ENCODE results near the gene ATP6V0A1.
A peak's percentile ranks its signal among the peaks of the same experiment; 100 is the strongest.

Gene ATP6V0A1

DNA sequence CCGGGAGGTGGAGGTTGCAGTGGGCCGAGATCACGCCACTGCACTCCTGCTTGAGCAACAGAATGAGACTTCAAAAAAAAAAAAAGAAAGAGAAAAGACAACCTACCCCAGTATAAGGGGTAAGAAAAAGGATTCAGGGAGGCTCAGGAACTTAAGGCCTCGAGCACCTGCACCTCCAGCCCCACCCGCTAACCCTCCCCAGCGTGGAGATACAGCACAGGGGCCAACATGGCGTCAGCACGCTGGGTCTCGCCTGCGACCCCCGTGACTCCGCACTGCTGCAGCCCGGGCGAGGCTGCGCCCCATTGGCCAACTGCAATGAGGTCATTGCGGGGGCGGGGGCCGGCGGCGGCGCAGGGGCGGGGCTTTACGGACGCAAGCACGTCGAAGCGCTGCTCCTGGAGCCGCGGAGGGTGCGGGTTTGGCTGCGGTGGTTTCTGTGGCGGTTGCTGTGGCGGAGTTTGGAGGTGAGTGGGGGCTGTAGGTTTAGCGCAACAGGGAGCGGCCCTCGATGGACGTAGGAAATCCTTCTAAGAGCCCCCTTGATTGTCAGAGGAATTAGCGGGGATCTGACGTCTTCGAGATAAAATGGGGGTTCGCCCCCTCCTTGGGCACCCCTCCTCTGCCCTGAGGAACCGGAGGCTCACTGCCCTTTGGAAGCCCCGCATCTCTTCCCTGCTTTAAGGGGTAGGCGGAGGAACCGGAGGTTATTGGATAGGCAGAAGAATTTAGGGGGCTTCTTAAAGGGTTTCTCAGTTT is at the start of gene ATP6V0A1:
Gene ATP6V0A1 (plus strand): TSS at position 382 of the 759 bp plus-strand sequence. CDS start 2,017 bp downstream, outside the sequence.
- DNase-seq = peak; percentile 92

DNA sequence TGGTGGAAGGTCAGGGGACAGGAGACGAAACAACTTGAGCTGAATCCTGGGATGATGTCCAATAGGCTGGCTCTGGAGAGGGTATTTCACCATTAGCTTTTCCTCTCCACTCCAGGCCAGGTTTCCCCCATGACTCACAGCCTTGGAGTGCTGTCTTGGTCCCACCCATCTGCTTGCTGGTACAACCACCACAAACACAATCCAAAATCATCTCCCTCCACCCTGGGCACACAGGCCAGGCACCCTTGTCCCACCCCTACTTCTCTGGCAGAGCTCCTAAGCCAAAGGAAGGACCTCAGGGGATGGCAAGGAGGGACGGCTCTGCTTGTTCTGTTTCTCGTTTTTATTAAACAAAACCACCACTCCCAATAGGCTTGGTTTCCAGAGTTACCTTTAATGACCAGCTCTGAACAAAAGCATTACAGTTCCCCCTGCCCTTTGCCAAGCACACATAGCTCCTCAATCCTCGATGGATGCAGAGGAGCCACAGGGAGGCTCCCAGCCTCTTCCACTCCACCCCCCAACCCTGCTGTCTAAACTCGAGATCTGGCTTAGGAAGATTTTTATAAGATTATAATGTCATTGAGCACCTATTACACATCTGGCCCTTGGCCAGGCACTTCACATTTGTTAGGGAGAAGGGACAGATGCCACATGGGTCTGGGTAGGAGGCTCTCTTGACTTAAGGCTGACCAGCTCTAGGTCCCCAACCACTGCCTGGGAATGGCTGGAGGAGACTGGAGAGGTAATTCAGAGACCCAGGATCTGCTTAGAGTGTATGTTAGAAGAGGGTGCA is 49.0 kb upstream of the ATP6V0A1 start:
- peak; percentile 43 for DNase-seq

DNA sequence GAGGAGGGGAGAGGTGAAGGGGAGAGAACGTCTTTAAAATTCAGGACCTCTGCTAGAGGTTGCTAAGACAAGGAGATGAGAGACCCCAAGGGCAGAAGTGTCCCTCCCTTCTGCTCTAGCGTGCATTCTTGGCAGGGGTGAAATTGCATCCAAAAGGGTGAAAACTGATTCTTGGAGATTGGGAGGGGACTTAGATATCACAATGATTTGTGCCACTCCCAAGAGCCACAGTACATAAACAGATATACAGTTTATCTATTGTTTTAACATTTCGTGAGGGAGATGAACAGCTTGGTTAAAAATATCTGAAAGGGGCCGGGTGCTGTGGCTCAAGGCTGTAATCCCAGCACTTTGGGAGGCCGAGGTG is 48.4 kb upstream of the ATP6V0A1 start:
- no peak for DNase-seq

DNA sequence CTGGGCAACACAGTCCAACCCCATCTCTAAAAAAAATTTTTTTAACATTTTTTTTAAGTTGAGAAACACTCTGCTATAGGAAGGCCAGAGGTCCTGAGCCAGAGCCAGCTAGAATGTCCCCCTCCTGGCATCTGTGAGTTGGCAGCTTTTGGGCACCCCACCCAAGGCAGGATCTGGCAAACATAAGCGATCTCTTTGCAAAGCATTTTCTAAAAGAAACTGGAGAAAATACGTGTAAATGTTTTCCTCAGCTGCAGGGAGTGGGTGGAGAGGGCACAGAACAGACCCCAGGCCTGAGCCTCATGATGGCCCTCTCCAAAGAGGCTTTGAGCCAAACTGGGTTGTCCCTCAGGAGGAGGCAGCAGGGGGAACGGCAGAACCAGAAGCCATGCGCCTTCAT is 47.3 kb upstream of the ATP6V0A1 start:
- no peak for DNase-seq

DNA sequence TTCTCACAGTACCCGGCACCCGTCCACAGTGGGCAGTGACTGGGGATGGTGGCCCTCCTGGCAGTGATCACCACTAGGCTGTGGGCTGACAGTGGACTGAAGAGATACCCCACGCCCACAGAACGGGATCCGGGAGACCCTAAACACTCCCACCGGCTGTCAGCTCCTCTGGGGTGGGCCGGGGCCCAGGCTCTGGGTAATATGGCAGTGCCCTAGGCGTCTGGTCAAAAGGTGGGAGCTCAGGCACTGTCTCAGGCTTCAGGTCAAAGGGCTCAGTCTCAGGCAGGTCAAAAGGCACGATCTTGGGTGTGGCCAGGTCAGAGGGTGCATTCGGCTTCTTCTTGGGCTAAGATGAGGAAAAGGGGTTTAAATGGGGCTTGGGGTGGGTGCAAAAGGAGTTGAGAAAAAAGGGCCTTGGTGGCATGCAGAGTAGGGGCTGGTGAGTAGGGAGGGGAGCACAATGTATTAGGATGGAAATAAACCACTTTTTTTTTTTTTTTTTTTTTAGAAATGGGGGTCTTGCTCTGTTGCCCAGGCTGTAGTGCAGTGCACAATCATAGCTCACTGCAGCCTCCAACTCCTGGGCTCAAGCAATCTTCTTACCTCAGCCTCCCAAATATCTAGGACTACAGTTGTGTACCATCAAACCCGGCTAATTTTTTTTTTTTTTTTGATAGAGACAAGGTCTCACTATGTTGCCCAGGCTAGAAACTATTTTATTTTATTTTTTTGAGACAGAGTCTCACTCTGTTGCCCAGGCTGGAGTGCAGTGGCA is 46.6 kb upstream of the ATP6V0A1 start:
- no peak for DNase-seq

DNA sequence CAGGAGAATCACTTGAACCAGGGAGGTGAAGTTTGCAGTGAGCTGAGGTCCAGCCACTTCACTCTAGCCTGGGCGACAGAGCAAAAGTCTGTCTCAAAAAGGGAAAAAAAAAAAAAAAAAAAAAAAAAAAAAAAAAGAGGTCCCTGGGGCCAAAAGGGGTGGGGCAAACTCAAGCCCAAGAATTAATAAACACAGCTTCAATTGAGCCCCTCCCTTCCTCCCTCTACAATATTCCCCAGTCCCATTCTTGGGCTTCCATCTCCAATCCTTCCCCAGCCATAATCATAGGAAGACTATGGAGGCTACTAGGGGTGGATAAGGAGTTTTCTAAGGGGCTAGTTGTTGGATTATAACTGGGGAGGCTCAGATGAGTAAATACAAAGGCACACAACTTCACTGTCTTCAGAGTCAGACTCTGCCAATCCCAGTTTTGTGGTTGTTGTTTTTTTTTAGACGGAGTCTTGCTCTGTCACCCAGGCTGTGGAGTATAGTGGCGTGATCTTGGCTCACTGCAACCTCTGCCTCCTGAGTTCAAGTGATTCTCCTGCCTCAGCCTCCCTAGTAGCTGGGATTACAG is 45.1 kb upstream of the ATP6V0A1 start:
- DNase-seq = no peak

DNA sequence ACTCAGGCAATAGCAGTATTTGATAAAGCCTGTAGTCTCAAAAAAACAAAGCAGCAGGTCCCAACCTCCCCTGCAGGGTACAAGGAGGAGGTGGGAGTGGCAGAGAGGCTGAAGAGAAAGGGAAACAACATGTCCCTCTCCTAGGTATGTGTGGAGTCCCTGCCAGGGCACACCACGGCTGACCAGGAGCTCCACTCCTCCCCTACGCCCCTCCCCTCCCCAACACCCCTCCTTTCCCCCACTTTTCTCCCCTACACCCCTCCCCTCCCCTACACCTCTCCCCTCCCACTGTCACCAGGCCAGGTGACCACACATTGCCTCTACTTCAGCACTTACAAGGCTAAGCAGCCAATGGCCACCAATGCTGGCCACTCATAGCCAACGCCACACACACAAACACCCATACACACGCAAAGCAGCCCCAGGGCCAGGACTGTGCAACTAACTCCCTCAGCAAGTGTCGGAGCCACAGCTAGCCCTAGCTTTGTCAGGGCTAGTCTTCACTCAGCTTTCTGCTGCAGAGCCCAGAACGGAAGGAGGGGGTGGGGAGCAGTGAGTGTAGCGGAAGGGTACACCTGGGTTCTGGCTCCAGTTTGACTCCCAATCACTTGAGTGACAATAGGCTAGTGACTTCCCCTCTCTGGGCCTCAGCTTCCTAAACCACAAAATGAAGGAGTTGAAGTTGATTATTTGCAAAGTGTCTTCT is 43.8 kb upstream of the ATP6V0A1 start:
- no peak for DNase-seq

DNA sequence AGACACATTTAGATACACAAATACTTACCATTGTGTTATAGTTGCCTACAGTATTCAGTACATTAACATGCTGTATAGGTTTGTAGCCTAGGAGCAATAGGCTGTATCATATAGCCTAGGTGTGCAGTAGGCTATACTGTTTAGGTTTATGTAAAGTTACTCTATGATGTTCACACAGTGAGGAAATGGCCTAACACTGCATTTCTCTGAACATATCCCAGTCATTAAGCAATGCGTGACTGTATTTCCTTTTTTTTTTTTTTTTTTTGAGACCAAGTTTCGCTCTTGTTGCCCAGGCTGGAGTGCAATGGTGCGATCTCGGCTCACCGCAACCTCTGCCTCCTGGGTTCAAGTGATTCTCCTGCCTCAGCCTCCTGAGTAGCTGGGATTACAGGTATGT is 40.7 kb upstream of the ATP6V0A1 start:
- peak; percentile 77 for DNase-seq

DNA sequence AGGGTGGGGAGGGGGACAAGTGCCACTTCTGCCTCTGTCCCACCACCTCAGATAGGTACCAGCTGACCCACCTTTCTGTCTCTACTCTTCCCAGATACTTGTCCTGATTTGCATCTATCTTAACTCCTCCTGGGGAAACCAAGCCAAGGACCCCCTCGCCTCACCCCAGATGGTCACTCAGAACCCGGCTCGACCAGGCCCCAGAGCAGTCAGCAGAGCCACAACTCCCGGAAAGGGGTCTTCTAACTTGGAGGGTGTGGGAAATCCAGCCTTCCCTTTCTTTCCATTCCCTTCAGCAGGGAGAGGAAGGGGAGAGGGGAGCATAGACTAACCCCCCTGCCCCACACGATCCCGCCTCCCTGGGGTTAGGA is 37.6 kb upstream of the ATP6V0A1 start:
- no peak for DNase-seq

DNA sequence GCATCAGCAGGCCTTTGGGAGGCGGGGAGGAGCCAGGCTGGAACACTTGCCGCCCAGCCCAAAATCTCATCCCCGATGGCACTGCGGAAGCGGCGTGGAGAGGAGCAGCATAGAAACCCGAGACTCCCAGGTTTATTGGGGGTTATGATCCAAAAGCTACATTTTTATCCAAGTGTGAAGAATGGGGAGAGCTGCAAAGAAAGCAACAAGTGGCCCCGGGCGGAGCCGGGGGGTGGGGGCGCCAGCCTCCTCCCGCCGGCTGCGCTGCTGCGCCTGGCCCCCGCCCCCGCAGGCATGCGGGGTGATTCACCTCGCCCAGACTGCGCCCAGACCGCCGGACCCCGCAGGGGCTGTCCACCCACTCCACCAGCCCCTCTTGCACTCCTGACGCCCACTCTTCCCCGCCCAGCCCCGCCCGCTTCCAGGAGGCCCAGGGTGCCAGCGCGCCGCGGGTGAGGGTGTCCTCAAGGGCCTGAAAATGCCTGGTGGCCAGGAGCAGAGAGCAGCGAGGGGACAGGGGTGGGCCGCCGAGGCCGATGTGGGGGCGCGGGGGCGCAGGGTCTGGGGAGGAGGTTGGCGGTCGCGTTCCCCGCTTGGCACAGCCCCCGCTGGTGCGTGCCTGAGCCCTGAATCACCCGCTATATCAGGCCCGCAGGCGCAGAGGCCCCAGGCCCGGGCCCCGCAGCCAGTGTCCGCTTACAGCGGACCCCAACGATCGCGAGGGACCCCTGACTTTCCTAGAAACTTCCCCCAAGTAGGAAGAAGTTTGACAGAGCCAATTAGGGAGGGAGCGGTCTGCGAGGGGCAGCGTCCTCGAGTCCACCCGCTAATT is 37.0 kb upstream of the ATP6V0A1 start:
- no peak for DNase-seq

DNA sequence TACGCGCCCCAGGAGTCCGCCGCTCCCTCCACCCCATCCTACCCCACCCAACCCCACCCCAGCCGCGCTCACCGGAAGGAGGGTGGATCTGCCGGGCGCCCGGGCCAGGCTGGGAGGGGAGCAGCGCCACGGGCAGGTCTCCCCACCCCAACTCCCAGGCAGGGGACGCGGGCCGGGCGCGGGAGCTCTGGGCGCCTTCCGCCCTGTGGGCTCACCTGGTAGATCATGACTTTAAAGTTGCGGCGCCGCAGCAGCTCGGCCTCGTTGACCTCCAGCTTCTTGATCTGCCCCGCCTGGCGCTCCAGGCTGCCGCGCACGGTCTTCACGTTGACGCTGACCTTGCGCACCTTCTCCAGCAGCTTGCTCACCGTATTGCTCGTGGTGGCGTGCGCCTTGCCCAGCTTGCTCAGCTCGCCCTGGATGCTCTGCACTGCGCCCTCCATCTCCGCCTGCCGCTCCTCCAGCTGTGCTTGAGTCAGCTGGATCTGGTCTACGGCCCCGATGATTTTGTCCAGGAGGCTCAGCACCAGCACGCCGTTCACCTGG is 36.2 kb upstream of the ATP6V0A1 start:
- no peak for DNase-seq

DNA sequence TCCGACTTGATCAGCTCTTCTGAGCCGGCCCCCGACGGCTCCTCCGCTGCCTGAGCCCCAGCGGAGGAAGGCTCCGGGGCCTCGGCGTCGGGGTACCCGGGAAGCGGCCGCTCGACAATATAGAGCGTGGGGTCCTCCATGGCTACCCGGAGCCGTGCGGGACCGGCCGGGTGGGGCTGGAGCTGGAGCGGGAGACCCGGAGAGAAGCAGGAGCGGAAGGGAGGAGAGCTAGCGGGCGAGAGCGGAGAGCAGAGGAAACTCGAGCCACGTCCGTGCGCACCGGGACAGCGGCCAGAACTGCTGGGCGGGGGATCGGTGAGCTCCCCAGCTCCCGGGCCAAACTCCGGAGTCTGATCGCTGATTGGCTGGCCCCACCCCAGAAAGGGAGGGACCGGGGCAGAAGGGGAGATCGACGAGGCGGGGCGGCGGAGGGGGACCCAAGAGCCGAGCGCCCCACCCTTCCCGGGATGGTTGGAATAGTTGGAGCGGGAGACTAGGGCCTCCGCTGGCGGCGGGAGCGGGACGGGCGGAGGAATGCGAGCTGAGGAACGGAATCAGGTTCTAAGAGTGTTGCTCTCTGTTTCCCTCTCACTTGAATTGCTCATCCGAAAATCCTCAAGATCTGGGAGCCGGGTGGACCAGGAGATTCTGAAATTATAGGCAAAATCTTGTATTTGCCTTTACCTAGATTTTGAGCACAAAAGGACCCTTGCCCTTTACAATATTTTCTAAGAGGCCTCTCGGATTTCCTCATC is 35.5 kb upstream of the ATP6V0A1 start, which contains the start of gene CAVIN1:
Gene CAVIN1 (minus strand): TSS at position 299 of the 755 bp plus-strand sequence. CDS start 159 bp downstream, at position 140.
- DNase-seq = peak; percentile 29

DNA sequence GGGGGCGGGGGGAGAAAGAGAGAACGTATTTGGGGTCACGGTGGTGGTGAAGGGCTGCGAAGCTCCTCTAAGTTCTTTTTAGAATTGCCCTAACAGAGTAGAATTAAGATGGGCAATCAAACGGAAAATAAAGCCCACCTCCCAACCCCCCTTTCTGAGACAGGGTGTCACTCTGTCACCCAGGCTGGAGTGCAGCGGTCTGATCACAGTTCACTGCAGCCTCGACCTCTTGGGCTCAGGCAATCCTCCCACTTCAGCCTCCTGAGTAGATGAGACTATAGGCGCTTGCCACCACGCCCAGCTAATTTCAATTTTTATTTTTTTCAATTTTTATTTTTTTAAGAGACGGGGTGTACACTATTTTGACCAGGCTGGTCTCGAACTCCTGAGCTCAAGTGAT is 34.9 kb upstream of the ATP6V0A1 start:
- no peak for DNase-seq

DNA sequence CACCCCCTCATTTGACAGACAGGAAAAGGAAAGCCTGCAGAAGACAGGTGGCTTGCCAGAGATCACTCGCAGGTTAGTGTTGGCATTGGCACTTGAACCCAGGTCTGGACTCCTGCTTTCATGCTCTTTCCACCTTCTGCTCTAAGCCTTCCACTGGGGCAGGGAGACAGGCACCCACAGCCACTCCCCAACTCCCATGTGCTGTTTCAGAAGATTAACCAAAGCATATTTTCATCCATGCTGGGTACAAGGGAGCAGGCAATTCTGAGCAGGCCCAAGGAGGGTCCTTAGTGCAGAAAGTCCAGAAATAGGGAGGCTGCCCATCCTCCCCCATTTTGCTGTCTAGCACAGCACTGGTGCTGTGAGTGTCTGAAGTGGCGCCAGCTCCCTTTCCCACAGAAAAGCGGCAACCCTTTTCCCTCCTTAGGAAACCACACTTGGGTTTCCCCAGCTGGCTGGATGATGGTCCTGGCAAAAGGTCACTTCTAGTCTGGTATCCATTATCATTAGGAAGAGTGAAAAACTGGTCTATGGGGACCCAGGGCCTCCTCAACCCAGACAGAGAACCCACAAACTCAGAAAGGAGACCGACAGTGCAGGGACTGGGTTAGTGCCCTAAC is 33.6 kb upstream of the ATP6V0A1 start:
- no peak for DNase-seq

DNA sequence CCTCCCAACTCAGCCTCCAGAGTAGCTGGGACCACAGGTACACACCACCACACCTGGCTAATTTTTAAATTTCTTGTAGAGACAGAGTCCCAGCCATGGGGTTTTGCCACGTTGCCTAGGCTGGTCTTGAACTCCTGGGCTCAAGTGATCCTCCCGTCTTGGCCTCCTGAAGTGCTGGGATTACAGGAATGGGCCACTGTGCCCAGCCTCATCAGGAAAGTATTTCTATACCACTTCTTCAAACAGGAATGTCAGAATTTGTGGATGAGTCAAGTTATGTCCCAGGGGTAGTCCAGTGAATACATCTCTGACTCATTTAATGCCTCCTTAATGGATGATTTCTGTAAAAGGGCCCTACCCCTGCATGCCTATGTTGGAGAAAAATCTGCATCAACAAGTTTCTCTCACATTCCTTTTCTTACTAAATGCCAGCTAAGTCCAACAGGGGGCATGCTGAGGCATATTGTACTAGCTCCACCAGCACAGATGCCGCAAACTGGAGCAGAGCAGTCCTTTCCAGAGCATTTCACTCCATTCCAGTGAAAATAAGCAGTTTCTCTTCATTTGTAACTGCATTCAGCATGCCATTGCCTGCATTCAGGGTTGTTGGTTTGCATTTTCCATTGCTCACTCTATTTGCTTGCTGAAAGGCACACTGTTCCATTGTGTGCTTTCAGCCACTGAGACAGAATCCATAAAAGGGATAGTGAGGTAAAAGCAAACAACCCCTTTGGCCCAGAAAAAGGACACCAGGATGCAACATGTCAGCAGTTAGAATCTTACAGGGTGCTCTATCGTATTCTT is 30.3 kb upstream of the ATP6V0A1 start:
- peak; percentile 71 for DNase-seq

DNA sequence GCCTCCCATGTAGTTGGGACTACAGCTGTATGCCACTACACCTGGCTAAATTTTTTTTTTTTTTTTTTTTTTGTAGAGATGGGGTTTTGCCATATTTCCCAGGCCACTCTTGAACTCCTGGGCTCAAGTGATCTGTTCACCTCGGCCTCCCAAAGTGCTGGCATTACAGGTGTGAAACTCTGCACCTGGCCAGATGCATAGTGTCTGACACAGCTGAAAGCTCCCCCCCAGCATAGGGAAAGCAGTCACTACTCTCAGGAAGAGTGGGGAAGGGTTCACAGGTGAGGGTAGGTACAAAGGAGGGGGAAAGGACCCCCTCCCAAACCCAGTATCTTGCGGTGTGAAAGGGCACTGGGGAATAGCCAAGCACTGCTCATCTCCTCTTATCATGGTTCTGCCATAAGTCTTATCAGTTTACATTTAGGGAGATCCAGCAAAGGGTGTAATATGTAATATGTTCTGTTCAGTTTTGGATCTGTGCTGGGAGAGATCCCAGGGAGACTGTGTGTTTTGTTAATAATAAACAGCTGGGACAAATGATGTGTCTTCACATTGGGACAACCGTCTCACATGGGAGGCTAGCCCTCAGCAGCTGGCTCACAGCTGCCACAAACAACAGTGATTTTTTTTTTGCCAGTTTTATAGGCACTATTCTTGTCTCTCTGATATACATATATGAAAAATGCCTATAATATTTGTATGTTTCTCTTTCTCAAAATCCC is 28.8 kb upstream of the ATP6V0A1 start:
- DNase-seq = no peak

DNA sequence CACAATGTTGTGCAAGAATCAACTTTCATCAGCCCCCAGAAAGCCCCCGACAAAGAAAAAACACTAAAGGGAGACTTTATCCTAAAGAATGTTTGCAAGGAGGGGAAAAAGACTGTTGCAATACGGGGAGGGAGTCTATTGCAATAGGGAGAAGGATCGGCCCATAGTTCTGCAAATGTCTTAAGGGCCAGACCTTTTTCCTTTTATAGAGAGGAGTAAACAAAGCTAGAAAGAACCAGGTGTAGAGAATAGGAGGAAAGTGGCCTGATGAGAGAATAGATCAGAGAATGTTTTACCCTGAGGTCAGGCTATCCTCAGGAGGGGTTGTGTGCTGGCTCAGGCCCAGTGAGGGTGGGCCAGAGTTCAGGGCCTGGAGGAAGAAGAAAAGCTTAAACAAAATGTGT is 26.9 kb upstream of the ATP6V0A1 start:
- peak; percentile 20 for DNase-seq

DNA sequence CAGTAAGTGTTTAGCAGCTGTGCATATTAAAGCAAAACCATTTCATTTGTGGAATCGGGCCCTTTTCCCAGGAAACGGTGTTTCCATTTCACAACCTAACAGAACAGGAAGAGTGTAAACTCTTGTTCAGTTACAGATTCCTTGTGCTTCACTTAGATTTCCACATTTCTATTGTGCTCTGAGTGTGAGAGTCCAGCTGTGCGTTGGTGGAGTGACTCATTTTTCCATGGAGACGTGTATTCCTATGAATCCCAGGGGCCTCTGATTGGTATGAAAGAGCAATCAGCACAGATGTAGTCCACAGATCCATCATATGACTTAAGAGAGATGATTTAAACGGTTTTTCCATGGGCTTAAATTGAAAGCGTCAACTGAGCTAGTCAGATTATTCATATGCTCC is 22.3 kb upstream of the ATP6V0A1 start:
- peak; percentile 63 for DNase-seq
